GM21423 (cell line): ENCODE results near the gene HOXC5.

Experiments
- ATAC-seq: cut with Tn5 transposase; IDR thresholded peaks from one replicate; pipeline ENCODE4 v1.9.1; 2021; ENCODE audit warnings: mild to moderate bottlenecking, moderate library complexity; ENCODE audit not compliant: unreplicated experiment

The HOXC5 gene

DNA sequence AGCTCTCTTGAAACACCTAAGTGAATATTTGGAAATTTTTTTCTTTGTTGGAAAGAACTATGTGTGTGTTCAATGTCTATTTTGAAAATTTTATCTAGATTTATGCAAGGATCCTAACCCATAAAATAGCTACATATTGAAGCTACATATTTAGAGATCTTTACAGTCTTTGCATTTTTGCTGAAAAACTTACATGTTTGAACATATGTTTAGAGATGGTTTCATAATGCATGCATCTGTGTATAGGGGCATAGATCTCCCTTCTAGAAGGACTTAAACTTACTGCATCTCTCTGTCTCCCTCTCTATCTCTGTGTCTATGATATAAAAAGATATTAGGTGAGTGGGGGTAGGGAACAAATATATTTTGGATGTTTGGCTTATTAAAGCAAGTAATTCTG is 12.6 kb downstream of the HOXC5 start:
- no peak for ATAC-seq

DNA sequence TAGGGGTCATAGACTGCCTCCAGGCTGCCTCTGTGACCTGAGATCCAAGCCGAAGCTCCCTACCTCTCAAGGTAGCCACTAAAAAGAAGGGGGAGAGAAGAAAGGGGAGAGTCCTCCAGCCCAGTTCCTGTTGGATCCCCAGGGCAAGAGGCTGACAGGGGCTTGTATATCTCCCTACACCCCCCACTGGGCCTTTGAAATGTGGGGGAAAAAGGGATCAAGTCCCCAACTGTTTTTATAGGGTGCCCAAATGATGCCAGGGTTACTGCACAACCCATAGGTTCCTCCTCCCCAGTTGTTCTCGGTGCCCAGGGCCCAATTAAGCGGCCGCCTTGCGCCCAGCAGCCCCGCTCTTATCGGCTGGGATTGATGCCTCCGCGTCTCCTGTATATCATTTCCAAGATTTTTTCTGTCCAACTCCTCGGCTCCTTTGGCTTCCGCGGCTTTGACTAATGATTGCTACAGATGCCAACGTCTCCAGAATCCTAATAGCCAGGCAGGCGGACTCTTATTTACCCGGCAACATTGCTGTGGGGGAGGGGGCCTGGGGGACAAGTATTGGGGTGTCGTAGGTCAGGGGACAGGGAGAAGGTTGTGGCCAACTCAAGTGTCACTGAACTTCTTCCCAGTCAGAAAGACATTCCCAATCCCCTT is 13.1 kb downstream of the HOXC5 start:
- no peak for ATAC-seq

DNA sequence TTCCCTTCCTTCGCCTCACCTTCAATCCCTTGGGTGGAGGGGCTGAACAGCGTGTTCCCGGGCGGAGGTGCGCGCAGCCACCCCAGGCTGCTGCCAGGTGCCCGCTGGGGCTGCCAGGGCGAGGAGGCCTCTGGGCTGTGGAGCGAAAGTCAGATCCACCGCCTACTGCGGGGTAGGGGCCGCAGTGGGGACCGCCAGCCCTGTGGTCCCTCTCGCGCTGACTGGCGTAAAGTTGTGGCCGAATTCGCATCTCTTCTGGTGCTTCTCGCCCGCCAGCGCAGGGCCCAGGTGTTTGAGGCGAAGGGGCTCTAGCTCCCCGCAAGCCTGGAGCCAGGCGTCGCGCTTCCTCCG is 13.9 kb downstream of the HOXC5 start:
- ATAC-seq: no peak

DNA sequence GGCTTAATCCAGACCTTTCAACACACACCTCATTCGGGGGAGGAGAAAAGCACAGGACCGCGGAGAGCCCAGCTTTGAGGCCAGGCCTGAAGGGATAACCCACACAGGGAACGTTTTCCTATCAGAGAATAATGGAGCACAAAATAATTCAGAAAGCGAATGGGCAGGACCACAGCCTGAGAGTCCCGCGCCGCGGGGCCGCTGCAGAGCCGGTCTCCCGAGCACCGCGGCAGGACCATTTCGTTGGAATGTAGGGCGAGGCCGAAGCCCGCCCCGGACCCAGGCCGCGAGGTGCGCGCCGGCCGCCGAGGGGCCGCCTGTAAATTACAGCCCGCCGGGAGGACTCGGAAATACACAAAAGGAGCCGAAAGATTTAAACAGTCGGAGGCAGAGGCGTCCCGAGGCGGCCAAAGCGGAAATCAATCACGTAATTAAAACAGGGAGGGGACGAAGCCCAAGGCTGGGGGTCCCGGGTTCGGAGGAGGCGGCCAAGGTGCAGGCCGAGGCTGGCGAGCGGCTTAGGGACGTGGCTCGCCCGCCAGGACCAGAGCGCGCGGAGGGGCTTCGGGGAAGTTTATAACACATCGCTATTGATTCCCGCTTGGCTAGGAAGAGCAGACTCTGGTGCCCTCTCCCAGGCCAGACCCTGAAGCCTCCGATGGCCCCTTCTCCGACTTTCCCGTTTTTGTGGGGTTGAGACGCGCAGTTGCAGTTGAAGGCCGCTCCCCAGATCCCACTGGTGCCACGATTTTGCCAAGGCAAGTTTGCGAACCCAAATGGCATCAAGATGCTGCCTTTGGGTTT is 14.5 kb downstream of the HOXC5 start:
- ATAC-seq: no peak

DNA sequence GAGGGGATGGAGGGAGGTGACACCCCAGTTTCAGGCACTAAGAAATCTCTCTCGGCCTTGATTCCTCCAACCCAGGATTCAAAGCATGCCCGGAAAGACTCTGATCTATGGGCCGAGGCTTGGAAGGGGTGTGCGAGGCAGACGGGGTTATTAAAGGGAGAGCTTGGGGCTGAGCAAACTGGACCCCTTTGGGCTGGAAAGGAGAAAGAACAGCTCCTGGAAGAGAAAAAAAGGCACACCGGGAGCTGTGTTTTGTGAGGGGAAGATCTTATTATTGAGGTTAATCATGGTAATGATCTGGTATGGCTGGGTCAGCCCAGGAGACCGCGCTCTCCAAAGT is 15.1 kb downstream of the HOXC5 start:
- ATAC-seq: no peak

DNA sequence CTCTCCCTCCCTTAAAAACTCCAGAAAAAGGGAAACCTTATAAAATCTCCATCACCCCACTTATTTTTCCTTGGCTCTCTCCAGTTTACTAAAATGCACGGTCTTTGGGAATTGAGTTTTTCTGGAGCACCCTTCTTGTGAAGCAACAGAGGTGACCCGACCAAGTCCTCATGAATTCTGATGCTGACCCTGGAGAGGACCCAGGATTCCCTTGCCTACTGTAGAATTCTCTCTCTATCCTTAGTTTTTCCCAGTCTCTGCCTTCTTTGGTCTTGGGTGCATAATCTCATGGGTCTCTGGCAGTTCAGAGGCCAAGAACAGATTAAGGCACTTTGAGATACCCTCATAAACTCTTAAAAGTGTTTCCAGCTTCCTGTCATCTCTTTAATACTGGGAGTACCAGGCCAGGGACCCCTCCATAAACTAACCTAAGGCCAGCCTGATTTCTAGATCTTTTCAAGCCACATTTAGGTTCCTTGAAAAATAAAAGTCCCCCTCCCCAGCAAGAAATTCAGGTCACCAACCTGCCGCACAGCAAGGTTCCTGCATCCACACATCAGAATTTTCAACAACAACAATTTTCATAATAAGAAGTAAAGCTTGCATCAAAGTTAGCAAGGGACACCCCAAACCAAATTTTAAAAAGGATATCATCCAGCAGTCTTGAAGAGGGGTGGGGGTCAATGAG is 15.7 kb downstream of the HOXC5 start:
- ATAC-seq: no peak

DNA sequence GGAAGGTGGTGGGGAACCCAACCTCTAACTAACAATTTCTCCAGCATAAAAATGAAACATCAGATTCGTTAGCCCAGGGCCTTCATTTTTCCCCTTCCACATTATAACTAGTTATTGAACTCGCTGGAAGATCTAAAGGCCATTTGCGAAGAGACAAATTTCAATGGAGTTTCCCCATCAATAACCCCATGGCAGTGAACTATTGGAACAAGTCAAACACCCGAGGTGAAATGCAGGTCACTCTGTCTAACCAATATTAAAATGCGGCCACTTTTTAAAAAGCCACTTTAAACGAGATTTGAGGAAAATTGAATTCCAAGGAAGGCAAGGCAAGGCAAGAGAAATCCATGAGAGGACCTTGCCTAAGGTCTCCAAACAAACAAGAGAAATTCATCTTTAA is 16.3 kb downstream of the HOXC5 start:
- ATAC-seq: no peak

DNA sequence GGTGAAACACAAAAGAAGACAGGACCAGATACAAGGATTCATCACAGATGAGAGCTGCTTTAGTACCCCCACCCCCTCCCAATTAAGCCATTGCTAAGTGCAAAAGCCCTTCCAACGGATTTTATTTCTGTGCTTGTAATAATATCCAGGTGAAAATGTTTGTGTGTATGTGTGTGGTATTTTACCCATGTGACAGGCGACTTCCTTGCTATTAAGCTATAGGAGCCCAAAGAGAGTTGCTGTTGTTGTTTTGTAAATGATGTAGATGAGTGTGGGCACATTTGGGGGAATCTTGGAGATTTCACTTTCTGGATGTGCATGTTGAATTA is 17.6 kb downstream of the HOXC5 start:
- ATAC-seq: no peak

DNA sequence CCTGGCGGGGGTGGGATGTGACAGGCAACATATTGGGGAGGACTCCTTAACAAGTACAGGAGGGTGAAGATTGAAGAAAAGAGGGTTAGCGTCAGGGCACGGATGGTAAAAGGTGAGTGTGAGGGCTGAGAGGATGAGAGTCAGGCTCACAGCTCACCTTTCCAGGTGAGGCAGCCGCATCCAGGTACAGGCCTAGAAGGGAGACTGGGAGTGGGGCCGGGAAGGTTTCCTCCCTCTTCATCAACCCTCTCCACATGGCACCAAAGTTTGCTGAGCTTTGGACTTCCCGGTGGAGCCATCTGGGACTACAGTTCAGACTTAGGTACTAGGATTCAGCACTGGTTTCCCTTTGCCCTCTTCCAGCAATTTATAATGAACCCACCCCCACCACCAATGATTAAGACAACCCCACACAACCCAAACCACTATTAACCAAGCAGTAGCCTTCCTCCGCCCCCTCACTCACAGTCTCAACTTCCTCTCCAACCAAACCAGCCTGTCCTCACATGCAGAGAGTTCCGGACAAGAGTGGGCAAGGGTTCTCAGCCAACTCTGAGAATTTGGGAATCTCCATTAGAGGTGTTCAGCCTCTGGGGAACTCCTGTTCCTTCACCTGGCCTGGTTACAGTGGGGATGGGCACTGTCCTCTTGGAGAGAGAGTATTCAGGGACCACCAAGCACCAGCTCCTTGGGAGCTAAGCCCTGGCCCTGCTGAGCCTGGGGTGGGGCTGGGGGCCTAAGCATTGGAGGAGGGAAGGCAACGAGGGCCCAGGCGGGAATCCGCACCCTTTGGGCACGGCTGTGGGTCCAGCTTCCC is 18.4 kb downstream of the HOXC5 start:
- no peak for ATAC-seq

DNA sequence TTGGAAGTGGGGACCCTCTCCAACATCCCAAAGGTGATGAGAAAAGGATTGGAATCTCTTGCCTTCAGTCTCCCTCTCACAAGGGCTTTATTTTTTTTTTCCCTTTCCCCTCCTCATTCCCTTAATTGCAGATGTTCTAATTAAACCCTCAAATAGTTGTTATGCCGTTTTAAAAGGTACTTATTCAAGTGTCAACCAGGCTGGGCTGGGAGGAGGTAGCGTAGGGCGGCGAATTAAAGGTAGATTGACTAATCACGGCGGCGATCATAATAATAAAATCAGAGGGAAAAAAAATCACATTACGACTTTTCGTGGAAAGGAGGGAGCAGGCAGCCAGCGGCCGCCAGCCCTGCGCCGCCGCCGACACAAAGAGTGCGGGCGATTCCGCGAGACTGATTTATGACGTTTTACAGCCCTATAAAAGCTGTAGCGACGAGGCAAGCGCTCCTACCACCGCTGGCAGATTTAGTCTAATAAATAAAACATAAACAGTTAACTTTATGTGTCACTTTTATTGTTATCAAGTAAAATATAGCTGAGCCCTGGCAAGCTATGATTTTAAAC is 19.1 kb downstream of the HOXC5 start:
- ATAC-seq: no peak

DNA sequence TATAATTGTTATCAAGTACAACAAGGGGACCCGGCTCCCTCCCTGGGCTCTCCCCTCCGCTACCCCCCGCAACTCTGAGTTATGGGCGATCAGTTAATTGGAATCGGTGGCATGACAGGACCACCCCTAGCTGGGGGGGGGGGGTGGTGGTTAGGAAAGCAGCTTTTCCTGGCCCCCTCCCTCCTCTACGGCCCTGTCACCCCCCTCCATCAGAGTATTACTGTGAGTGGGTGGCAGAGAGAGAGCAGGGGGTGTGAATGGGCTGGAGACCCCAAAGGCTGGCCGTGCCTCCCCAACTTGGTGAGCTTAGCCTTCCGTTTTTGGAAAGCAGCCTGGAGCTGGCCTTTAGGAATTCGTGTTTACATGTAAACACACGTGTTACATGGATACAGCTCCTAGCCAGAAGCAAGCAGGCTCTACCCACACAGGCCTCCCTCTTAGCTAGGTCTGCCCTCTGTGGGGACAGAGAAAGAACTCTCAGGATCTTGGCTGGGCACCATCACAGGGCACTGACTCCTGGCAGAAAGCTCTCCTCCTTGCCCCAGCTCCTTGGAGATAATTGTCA is 19.7 kb downstream of the HOXC5 start:
- no peak for ATAC-seq

DNA sequence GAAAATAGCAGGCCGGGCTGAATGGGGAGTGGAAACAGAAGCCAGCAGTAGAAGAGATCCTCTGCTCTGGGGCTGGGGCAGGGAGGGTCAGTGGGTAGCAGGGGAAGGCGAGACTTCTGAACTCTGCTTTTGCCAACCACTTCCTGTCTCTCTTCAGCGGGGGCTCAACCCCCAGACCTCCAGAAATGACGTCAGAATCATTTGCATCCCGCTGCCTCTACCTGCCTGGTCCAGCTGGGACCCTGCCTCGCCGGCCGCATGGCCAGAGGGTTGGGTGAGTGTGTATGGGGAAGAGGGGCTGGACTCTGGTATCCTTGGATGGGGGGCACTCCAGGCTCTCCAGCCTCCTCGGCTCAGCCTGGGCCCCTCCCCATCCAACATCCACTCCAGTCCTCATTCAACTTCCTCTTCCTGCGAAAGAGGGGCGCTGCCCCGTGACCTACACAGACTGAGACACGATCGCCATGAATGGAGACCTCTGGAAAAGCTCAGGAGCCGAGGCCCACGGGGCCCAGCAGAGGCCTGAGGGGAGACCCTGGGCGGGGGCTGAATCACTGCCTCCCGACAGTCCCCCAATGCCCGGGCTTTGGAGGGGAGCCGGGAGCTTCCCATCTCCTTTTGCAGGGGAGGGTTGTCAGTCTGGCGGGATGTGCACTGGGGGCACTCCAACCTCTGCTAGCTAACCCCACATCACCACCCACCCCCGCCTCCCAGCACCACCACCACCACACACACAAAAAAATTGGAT is 20.3 kb downstream of the HOXC5 start:
- no peak for ATAC-seq

DNA sequence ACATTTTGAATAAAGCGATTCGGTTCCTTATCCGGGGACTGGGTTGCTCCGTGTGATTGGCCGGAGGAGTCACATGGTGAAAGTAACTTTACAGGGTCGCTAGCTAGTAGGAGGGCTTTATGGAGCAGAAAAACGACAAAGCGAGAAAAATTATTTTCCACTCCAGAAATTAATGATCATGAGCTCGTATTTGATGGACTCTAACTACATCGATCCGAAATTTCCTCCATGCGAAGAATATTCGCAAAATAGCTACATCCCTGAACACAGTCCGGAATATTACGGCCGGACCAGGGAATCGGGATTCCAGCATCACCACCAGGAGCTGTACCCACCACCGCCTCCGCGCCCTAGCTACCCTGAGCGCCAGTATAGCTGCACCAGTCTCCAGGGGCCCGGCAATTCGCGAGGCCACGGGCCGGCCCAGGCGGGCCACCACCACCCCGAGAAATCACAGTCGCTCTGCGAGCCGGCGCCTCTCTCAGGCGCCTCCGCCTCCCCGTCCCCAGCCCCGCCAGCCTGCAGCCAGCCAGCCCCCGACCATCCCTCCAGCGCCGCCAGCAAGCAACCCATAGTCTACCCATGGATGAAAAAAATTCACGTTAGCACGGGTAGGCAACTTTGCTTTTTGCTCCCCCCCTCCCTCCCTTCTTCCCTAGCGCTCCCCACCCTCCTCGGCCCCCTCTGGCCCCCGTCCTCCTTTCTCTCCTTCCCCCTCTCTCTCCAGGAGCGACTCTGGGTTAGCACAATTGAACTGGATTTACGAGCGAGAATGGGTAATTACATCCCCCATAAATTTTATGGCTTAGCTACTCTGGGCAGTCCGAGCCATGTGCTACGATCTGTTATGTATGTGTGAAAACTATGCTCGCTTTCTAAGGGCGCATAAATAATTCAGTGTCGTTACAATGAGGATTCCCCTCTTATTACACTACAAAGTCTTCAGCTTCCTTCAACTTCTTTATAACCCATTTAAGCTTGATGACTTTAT is 21.2 kb downstream of the HOXC5 start, which contains the start of gene HOXC4:
Gene HOXC4 (plus strand): TSS at position 85 of the 991 bp plus-strand sequence. CDS start 88 bp downstream, at position 173.
- no peak for ATAC-seq

DNA sequence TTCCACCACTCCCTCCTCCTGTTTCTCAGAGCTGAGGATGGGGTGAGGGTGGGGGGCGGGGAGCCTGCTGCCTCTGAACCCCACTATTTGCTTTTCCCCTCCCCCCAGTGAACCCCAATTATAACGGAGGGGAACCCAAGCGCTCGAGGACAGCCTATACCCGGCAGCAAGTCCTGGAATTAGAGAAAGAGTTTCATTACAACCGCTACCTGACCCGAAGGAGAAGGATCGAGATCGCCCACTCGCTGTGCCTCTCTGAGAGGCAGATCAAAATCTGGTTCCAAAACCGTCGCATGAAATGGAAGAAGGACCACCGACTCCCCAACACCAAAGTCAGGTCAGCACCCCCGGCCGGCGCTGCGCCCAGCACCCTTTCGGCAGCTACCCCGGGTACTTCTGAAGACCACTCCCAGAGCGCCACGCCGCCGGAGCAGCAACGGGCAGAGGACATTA is 21.9 kb downstream of the HOXC5 start:
- no peak for ATAC-seq

DNA sequence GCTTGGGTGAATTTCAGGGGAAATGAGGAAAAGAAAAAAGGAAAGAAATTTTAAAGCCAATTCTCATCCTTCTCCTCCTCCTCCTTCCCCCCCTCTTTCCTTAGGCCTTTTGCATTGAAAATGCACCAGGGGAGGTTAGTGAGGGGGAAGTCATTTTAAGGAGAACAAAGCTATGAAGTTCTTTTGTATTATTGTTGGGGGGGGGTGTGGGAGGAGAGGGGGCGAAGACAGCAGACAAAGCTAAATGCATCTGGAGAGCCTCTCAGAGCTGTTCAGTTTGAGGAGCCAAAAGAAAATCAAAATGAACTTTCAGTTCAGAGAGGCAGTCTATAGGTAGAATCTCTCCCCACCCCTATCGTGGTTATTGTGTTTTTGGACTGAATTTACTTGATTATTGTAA is 22.7 kb downstream of the HOXC5 start:
- ATAC-seq: no peak

DNA sequence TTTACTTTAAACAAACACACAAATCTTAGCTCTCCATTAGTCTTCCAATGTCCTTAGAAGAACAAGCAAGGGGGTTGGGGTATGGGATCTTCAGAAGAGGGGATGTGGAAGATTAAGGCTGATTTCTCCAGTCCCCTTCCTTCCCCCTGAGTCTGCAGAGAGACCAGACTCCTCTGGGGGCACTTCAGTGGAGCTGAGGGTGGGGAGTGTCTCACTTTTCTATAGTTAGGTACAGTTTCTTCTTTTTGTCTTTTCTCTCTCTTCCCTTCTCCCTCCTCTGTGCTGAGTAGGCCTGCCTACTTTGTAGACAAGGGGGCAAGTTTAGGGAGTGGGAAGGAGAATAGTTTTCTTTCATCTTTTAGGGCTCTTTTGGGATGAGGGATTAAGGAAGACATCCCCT is 23.3 kb downstream of the HOXC5 start:
- no peak for ATAC-seq

DNA sequence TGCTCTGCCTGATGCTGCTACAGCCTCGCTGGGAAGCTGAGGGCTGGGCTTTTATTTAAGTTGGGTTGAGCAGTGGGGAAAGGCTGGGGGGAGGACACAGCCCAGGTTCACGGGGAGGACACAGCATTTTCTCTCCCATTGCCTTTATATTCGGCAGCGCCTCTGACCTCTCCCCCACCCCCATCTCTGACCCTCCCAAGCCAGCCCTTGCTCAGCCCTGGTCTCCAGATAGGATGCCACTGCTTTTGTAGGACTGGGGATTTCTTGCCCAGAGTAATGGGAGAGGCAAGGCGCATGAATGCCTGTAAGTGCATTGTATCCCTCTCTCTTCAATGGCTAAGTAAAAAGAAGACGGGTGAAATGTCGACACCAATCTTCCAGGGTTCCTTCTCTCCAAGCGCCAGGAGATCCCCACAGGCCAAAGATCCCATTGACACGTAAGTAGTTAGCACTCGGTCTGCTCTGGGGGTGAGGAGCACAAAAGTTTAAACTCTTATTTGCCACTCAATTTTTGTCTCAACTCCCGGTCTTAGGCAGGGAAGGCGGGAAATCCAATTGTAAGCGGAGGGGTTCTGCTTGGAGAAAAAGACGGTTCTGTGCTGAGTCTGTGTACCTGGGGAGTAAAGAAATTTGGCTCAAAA is 25.4 kb downstream of the HOXC5 start:
- no peak for ATAC-seq

DNA sequence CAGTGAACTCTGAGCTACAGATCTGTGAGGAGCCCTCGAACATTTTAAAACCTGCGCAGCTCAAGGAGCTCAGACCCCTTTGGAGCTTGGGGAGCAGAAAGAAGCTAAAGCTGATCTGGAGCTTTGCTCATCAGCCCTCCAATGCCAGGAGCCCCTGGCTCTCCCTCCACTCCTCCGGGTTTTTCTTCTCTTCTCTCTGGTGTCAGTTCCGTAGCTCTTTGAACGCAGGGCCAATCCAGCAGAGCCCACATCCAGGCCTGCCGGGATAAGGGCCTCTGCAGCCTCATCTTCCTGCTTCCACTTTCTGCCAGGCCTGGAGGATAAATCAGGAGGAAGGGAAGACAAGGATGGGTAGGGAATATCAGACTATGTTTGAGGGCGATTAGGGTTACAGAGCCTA is 26.8 kb downstream of the HOXC5 start:
- ATAC-seq: no peak
